HG02759 (cell line): Measurements from ENCODE around the gene SNRNP48.
A peak's percentile ranks its signal among the peaks of the same experiment; 100 is the strongest.

Experiments
- ATAC-seq: cut with Tn5 transposase; IDR thresholded peaks from one replicate; pipeline ENCODE4 v1.9.1; 2021; ENCODE audit warnings: mild to moderate bottlenecking, moderate library complexity; ENCODE audit not compliant: unreplicated experiment

SNRNP48 gene

GRCh38 chr6:7640607-7641577, 50.9 kb downstream of the SNRNP48 start:
- ATAC-seq = no peak

- ATAC-seq = no peak
These were observed 52.8 kb downstream of the SNRNP48 start for GRCh38 chr6:7642791-7643190.

DNA sequence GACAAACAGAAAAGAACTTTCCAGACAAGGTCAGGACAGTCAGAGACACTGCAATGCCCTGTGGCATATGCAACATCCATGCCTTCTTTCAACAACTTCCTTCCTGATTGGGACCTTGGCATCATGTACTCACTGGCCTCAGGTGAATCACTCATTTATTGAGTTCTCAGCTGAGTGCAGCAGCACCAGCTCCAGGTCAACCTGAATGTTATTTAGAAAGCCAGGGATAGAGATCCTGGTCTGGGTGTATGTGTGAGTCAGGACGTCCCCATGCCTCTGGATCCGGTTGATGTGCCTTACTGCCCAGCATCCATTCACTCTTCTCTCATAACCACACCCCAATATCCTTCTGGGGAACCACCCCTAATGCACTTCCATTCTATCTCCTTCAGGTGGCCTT, 54.4 kb downstream of the SNRNP48 start:
- no peak for ATAC-seq

GRCh38 chr6:7646394-7646793, 56.4 kb downstream of the SNRNP48 start:
- no peak for ATAC-seq

DNA sequence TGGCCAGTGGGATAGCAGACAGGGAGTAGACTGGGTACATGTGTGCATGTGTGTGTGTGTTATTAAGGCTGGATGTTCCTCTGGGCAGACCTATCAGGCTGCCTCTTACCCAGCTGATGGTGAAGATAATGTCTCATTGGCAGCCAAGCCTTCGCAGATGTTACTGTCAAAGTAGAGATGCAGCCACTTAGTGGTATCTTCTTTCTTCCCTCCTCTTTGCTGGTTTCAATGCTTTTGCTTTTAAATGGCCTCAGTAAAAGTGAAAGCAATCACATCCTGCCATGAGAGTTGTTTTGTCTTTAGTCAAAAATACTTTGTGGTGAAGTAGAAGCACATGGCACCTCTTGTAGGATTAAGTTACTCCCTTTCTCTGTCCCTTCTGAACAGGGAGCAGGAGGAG, 57.5 kb downstream of the SNRNP48 start:
- ATAC-seq = peak; percentile 64

DNA sequence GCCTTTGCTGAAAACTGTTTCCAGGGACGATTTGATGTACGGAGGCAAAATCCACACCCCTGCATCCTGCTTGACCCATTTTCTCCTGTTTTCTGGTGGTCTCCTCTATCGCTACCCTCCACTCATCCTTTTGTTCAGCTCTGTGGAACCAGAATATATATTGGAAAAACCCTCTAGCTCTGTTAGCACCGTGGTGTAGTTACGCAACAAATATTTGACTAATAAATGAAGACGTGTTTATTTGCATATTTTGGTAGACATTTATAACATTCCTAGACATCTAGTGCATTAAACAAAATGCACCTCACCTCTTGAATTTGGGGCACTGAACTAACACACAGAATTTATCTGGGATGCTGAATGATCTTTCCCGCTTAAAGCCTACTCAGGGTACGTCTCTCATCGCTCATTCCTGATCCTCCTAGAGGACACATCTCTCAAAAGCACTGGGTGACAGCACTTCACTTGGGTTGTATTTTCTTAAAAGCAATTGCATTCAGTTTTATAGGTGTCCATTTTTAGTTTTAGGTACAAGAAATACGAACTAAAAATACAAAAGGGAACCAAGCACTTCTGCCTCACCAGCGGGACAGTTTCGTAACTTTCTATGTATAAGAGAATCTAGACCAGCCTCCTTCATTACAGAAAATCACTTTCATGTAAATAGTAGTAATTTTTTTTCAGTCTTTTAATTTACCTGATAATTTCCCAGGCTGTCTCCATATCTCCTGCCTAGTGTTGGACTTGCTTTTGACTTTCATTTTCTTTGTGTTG, 59.2 kb downstream of the SNRNP48 start:
- ATAC-seq = no peak

DNA sequence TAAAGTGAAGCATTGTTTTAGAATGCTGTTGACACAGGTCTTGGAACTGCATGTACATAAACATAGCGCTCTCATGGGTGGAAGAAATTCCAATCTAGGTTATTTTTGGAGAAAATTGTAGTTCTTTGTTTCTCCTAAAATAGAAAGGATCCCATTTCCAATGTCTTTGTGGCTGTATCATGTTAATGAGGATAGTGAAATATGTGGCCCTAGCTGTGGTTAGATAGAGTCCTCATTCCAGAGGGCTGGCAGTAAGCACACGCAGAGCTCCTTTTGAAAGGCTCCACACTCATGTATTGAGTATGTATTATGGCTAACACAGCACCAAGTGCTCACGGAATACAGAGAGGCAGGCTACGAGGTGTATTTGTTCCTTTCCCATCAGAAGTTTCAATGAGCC, 60.9 kb downstream of the SNRNP48 start:
- ATAC-seq = no peak

DNA sequence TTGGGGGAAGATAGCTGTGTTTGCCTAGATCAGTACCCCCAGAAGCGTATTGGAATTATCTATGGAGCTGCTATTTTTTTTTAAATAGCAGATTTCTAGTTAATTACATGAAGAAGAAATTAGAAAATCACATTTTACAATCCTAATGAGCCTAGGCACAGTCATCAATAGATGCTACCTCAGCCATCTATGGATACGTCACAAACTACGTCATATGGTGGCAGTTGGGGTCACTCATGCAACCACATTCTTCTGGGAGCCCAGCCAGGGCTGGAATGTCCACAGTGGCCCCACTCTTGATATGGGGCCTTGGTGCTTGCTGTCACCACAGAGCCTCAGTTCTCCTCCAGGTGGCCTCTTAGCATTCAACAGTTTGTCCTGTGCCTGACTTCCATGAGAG, 63.0 kb downstream of the SNRNP48 start:
- no peak for ATAC-seq

DNA sequence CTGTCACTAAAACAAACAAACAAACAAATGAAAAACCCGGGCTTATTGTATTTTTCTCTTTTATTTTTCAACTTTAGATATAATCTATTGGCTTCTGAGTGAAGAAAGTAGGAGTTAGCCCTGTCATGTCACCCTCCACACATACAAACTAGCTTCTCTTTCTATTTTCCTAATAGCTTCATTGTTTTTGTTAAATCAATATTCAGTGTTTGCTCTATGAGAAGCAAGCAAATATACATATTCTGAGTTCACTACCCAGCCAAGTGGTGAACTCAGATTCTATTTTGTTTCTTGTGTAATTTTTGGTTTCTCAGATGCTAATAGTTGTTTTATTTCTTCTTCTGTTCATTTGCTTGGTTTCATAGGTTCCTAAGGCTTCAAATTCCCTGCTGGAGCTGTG, 66.4 kb downstream of the SNRNP48 start:
- ATAC-seq = no peak

GRCh38 chr6:7658543-7658942, 68.5 kb downstream of the SNRNP48 start:
- ATAC-seq = no peak

- ATAC-seq = no peak
These were observed 71.4 kb downstream of the SNRNP48 start for GRCh38 chr6:7661364-7661763.
